Aorta (tissue), 5 donors: ENCODE measurements around the gene CALB2. TPM values are rescaled to one million over a fixed set of nuclear protein-coding genes. Genes with fewer than 3 reads are reported as not detected.

ENCODE experiments used
- ATAC-seq: fragments of 200-7000 bp; cut with Tn5 transposase; one replicate; pipeline ENCODE4 v1.9.1; 2022; ENCODE audit warnings: moderate library complexity; ENCODE audit not compliant: low FRiP score
- DNase-seq, 2 donors: peaks; one replicate each; pipeline ENCODE4 v3.0.0-alpha.2; 2020
- H3K27ac ChIP-seq, 2 donors: one replicate each; pipeline ENCODE4 v1.5.1; 2013; ENCODE audit warnings: low read length in 2 of 2, mild to moderate bottlenecking in 2 of 2, moderate library complexity in 2 of 2, control low read depth in 1 of 2, inconsistent platforms in 1 of 2, low read depth in 1 of 2
- H3K27me3 ChIP-seq, 2 donors: one replicate each; pipeline ENCODE4 v1.6.1; 2013; ENCODE audit warnings: control low read depth in 1 of 2, low read length in 1 of 2, mild to moderate bottlenecking in 1 of 2, moderate library complexity in 1 of 2; ENCODE audit not compliant: insufficient read depth in 2 of 2, control insufficient read depth in 1 of 2
- H3K36me3 ChIP-seq, 2 donors: one replicate each; pipeline ENCODE4 v1.6.1; 2013; ENCODE audit warnings: control low read depth in 1 of 2, low read length in 1 of 2, mild to moderate bottlenecking in 1 of 2; ENCODE audit not compliant: insufficient read depth in 2 of 2, control insufficient read depth in 1 of 2
- H3K4me1 ChIP-seq, 2 donors: one replicate each; pipeline ENCODE4 v1.6.1; 2013; ENCODE audit warnings: low read length in 2 of 2, control low read depth in 1 of 2, mild to moderate bottlenecking in 1 of 2, moderate library complexity in 1 of 2; ENCODE audit not compliant: insufficient read depth in 2 of 2, control insufficient read depth in 1 of 2
- H3K4me3 ChIP-seq, 2 donors: one replicate each; pipeline ENCODE4 v1.5.1; 2013; ENCODE audit warnings: low read length in 2 of 2, control low read depth in 1 of 2, mild to moderate bottlenecking in 1 of 2
- H3K9me3 ChIP-seq: one replicate; pipeline ENCODE4 v1.6.1; 2013; ENCODE audit warnings: mild to moderate bottlenecking, low read length; ENCODE audit not compliant: control insufficient read depth
- WGBS, 2 donors: extraction: QIAGEN DNeasy Blood & Tissue Kit; methylation state at CpG; one replicate each; pipeline ENCODE4 v1.1.7; 2013; 5-methylcytosine and 5-hydroxymethylcytosine counted together
- intact Hi-C, 2 donors: fragments of 100-400 bp; cut with DNase I; formaldehyde crosslinking; loops; one replicate each; pipeline versions ENCODE4 v1.14.2 to v1.15.0; 2022
- polyA plus RNA-seq, 2 donors: library from polyadenylated mRNA; stranded (reverse); fragments of 200-250 nt; gene quantifications; one replicate each; pipeline ENCODE4 v1.2.3, GENCODE V29; 2013
- total RNA-seq, 2 donors: library from RNA; stranded (reverse); fragmentation: NEBNext Ultra II Directional; extraction: Animal tissue kit (Norgen Biotek cat#: 25700); gene quantifications; one replicate each; pipeline ENCODE4 v1.2.1, GENCODE V29; 2021
- donor health status: healthy with polysubstance abuse.
- donor health status: Bipolar disorder and iron deficiency.
- donor health status: DM: no; HTN: no; CAD: no.
- donor health status: DM: no; HTN: no; CAD: no.
- donor health status: DM: yes; HTN: yes; CAD: no.

CALB2 gene
- total and polyA plus RNA-seq, 4 donors: 0.84 to 1.1 TPM; not detected in 2

- H3K4me3 ChIP-seq: no peak overlapping the region
Observed at GRCh38 chr16:71371237-71371636, 12.7 kb downstream of the CALB2 start.

GRCh38 chr16:71373073-71373472 is 14.6 kb downstream of the CALB2 start:
- ATAC-seq (no peak), DNase-seq (no peak)
- Histone ChIP-seq H3K36me3 (no peaks in the 10 kb centered on the region), H3K4me1 (no peaks in the 10 kb centered on the region), H3K9me3 (peaks cover 1% of the 10 kb centered on the region), H3K27me3 (no peaks in the 10 kb centered on the region), H3K4me3 (no peak overlapping the region), H3K27ac (no peak overlapping the region)
- 58 to 61% methylated on average over 8 of the region's 8 CpGs for WGBS, 2 donors
- intact Hi-C loops: no loop called here

More at GRCh38 chr16:71371237-71371636, 12.7 kb downstream of the CALB2 start:
- DNase-seq (no peak), ATAC-seq (no peak)
- no peak overlapping the region for H3K27ac ChIP-seq
- no peaks in the 10 kb centered on the region for H3K27me3 ChIP-seq
- H3K9me3 ChIP-seq: peaks cover under 1% of the 10 kb centered on the region
- H3K4me1 ChIP-seq: no peaks in the 10 kb centered on the region
- no peaks in the 10 kb centered on the region for H3K36me3 ChIP-seq
- intact Hi-C loops: no loop called here
- WGBS, 2 donors: 61 to 67% methylated on average over 2 of the region's 2 CpGs

GRCh38 chr16:71376465-71377157 is 18.1 kb downstream of the CALB2 start:
- H3K27ac ChIP-seq: no peak overlapping the region
- H3K27me3 ChIP-seq: no peaks in the 10 kb centered on the region
- H3K4me1 ChIP-seq: no peaks in the 10 kb centered on the region
- peaks cover 1% of the 10 kb centered on the region for H3K9me3 ChIP-seq
- no peak for ATAC-seq
- no peak for DNase-seq
- H3K36me3 ChIP-seq: no peaks in the 10 kb centered on the region
- intact Hi-C loops: no loop called here
- WGBS, 2 donors: 66 to 80% methylated on average over 5 of the region's 5 CpGs
- no peak overlapping the region for H3K4me3 ChIP-seq

- intact Hi-C loops: no loop called here
- WGBS, 2 donors: 86 to 89% methylated on average over 1 of the region's 1 CpG
- no peak overlapping the region for H3K4me3 ChIP-seq
- no peaks in the 10 kb centered on the region for H3K27me3 ChIP-seq
- peaks cover 1% of the 10 kb centered on the region for H3K9me3 ChIP-seq
- no peak for ATAC-seq
- no peaks in the 10 kb centered on the region for H3K4me1 ChIP-seq
- no peak for DNase-seq
- H3K36me3 ChIP-seq: no peaks in the 10 kb centered on the region
- no peak overlapping the region for H3K27ac ChIP-seq
Observed at GRCh38 chr16:71379711-71380110, 21.2 kb downstream of the CALB2 start.

GRCh38 chr16:71380831-71381230 is 22.3 kb downstream of the CALB2 start:
- Histone ChIP-seq H3K9me3 (peaks cover 1% of the 10 kb centered on the region), H3K4me1 (no peaks in the 10 kb centered on the region), H3K27ac (no peak overlapping the region), H3K27me3 (no peaks in the 10 kb centered on the region), H3K4me3 (no peak overlapping the region), H3K36me3 (no peaks in the 10 kb centered on the region)
- ATAC-seq: no peak
- DNase-seq: no peak
- intact Hi-C loops: no loop called here
- whole genome bisulfite sequencing, 2 donors: 57 to 81% methylated on average over 6 of the region's 6 CpGs

- H3K9me3 ChIP-seq: no peaks in the 10 kb centered on the region
- intact Hi-C loops: no loop called here
- no peak for DNase-seq
- H3K4me1 ChIP-seq: no peaks in the 10 kb centered on the region
- no peaks in the 10 kb centered on the region for H3K27me3 ChIP-seq
- no peak overlapping the region for H3K4me3 ChIP-seq
- no peaks in the 10 kb centered on the region for H3K36me3 ChIP-seq
- ATAC-seq: no peak
- no peak overlapping the region for H3K27ac ChIP-seq
- WGBS, 2 donors: 54 to 61% methylated on average over 11 of the region's 11 CpGs
Observed at GRCh38 chr16:71383054-71383773, 24.7 kb downstream of the CALB2 start.

- no peak overlapping the region for H3K27ac ChIP-seq
- H3K27me3 ChIP-seq: no peaks in the 10 kb centered on the region
- intact Hi-C loops: no loop called here
- DNase-seq (no peak), ATAC-seq (no peak)
- H3K4me1 ChIP-seq: no peaks in the 10 kb centered on the region
- H3K36me3 ChIP-seq: no peaks in the 10 kb centered on the region
- H3K9me3 ChIP-seq: no peaks in the 10 kb centered on the region
- H3K4me3 ChIP-seq: no peak overlapping the region
- 60 to 68% methylated on average over 10 of the region's 10 CpGs for WGBS, 2 donors
Observed at GRCh38 chr16:71384073-71384724, 25.7 kb downstream of the CALB2 start.

- no peaks in the 10 kb centered on the region for H3K27me3 ChIP-seq
- DNase-seq (no peak), ATAC-seq (no peak)
- intact Hi-C loops: no loop called here
- no peaks in the 10 kb centered on the region for H3K36me3 ChIP-seq
- H3K27ac ChIP-seq: no peak overlapping the region
- H3K4me1 ChIP-seq: no peaks in the 10 kb centered on the region
- no peak overlapping the region for H3K4me3 ChIP-seq
- H3K9me3 ChIP-seq: no peaks in the 10 kb centered on the region
- WGBS, 2 donors: 14 to 21% methylated on average over 9 of the region's 9 CpGs
Observed at GRCh38 chr16:71387045-71387871, 28.7 kb downstream of the CALB2 start.
